22Rv1 (cell line): ENCODE measurements around the gene PCARE.

ENCODE experiments used
- ZFX ChIP-seq: fragments of 450-650 bp; IDR thresholded peaks from 2 replicates; pipeline ENCODE4 v1.6.1; 2017; ENCODE audit warnings: antibody characterized with exemption, borderline replicate concordance
- TF ChIP-seq, protein P1 (sequence below): fragments of 450-650 bp; IDR thresholded peaks from 2 replicates; pipeline ENCODE4 v1.5.1; 2017; ENCODE audit warnings: mild to moderate bottlenecking

DNA sequence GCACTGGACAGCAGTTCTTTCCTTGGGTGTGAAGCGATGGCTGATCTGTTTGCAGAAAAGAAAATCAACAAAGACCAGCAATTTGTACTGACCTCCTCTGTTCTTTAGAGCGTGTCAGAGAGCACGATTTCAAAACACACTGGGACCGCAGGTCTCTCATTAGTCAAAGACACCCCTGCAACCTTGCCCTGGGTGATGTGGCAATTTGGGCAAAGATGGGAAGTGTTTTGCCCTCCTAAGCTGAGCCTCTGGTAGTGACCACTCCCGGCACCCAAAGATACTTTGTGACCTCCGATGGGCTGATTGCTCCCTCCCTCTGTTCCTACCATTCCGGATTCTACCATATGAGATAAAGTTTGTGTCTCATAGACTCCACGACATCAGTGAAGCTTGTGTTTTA, 22.6 kb upstream of the PCARE start:
- TF ChIP-seq, protein P1, sequence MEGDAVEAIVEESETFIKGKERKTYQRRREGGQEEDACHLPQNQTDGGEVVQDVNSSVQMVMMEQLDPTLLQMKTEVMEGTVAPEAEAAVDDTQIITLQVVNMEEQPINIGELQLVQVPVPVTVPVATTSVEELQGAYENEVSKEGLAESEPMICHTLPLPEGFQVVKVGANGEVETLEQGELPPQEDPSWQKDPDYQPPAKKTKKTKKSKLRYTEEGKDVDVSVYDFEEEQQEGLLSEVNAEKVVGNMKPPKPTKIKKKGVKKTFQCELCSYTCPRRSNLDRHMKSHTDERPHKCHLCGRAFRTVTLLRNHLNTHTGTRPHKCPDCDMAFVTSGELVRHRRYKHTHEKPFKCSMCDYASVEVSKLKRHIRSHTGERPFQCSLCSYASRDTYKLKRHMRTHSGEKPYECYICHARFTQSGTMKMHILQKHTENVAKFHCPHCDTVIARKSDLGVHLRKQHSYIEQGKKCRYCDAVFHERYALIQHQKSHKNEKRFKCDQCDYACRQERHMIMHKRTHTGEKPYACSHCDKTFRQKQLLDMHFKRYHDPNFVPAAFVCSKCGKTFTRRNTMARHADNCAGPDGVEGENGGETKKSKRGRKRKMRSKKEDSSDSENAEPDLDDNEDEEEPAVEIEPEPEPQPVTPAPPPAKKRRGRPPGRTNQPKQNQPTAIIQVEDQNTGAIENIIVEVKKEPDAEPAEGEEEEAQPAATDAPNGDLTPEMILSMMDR, result no peak
- no peak for TF ChIP-seq ZFX
